SK-N-SH (cell line): Measurements from ENCODE around the gene SPNS1. TPM values are rescaled to one million over a fixed set of nuclear protein-coding genes. Genes with fewer than 3 reads are reported as not detected.

ENCODE experiments used
- CTCF ChIA-PET: fragments of 300-600, 350-600 bp; formaldehyde crosslinking; extraction: SDS; loops from one replicate; lab custom pipeline; 2021; lab: Yijun Ruan, JAX
- POLR2A ChIA-PET: fragments of 350-600 bp; sonication (Branson Sonifier 250); formaldehyde crosslinking; extraction: SDS; loops from one replicate; lab custom pipeline; 2020; ENCODE audit warnings: antibody characterized with exemption, inconsistent platforms; lab: Yijun Ruan, JAX
- DNase-seq: peaks from one replicate; pipeline ENCODE4 v3.0.0; 2012
- H2AFZ ChIP-seq: fragments of 200-600 bp; sonication (generic); 2 replicates; pipeline ENCODE4 v1.8.1; 2016; ENCODE audit warnings: antibody characterized with exemption, mild to moderate bottlenecking, low read depth
- H3F3A ChIP-seq: fragments of 200-600 bp; sonication (generic); replicated peaks from 2 replicates; pipeline ENCODE3; 2016; ENCODE audit warnings: antibody characterized with exemption, mild to moderate bottlenecking; ENCODE audit not compliant: insufficient read depth
- H3K27ac ChIP-seq, 2 experiments: fragments of 200-500 bp in 1 of 2; fragments of 200-600 bp in 1 of 2; sonication (Bioruptor generic) in 1 of 2; sonication (generic), shearing (Covaris generic) in 1 of 2; 2 replicates each; pipeline versions ENCODE4 v1.5.1 to v1.6.1; 2014 to 2016; ENCODE audit warnings: low read depth in 2 of 2, inconsistent platforms in 1 of 2, low read length in 1 of 2, mild to moderate bottlenecking in 1 of 2, mixed read lengths in 1 of 2
- H3K27me3 ChIP-seq: fragments of 200-600 bp; sonication (generic), shearing (Covaris generic); 2 replicates; pipeline ENCODE4 v1.6.1; 2016; ENCODE audit warnings: mixed run types; ENCODE audit not compliant: insufficient read depth
- H3K36me3 ChIP-seq, 2 experiments: fragments of 200-500 bp in 1 of 2; fragments of 200-600 bp in 1 of 2; sonication (Bioruptor generic) in 1 of 2; sonication (generic) in 1 of 2; replicated peaks in 1 of 2; 2 replicates each; pipeline versions ENCODE3 to v1.5.1; 2014 to 2016; ENCODE audit warnings: low read length in 1 of 2, mild to moderate bottlenecking in 1 of 2; ENCODE audit not compliant: insufficient read depth in 2 of 2, control insufficient read depth in 1 of 2
- H3K4me1 ChIP-seq, 2 experiments: fragments of 200-500 bp in 1 of 2; fragments of 200-600 bp in 1 of 2; sonication (Bioruptor generic) in 1 of 2; sonication (generic), shearing (Covaris generic) in 1 of 2; 2 replicates each; pipeline versions ENCODE4 v1.5.1 to v1.6.1; 2014 to 2016; ENCODE audit warnings: low read depth in 1 of 2, low read length in 1 of 2, mixed run types in 1 of 2; ENCODE audit not compliant: insufficient read depth in 2 of 2, control insufficient read depth in 1 of 2
- H3K4me2 ChIP-seq: fragments of 200-600 bp; sonication (generic), shearing (Covaris generic); 2 replicates; pipeline ENCODE4 v1.6.1; 2017; ENCODE audit warnings: mixed run types
- H3K4me3 ChIP-seq, 2 experiments: fragments of 200-500 bp in 1 of 2; fragments of 200-600 bp in 1 of 2; sonication (Bioruptor generic) in 1 of 2; sonication (generic), shearing (Covaris generic) in 1 of 2; 2 replicates each; pipeline versions ENCODE4 v1.5.1 to v1.8.1; 2014 to 2016; ENCODE audit warnings: low read depth in 2 of 2, inconsistent platforms in 1 of 2, low read length in 1 of 2, mild to moderate bottlenecking in 1 of 2, mixed read lengths in 1 of 2, moderate library complexity in 1 of 2
- H3K79me2 ChIP-seq: fragments of 200-600 bp; sonication (generic); 2 replicates; pipeline ENCODE4 v1.8.1; 2017; ENCODE audit warnings: mild to moderate bottlenecking; ENCODE audit not compliant: insufficient read depth
- H3K9ac ChIP-seq: fragments of 200-600 bp; sonication (generic); 2 replicates; pipeline ENCODE4 v1.6.1; 2017; ENCODE audit warnings: mixed run types
- H3K9me2 ChIP-seq: fragments of 200-600 bp; sonication (generic); 2 replicates; pipeline ENCODE4 v1.6.1; 2017; ENCODE audit warnings: mixed run types
- H3K9me3 ChIP-seq: fragments of 200-600 bp; sonication (generic); 2 replicates; pipeline ENCODE4 v1.6.1; 2017; ENCODE audit warnings: mixed run types, mild to moderate bottlenecking, moderate library complexity
- H4K20me1 ChIP-seq: fragments of 200-600 bp; sonication (generic); 2 replicates; pipeline ENCODE4 v1.6.1; 2017; ENCODE audit warnings: mild to moderate bottlenecking, mixed run types; ENCODE audit not compliant: insufficient read depth
- RAD21 ChIP-seq: IDR thresholded peaks from 2 replicates; pipeline ENCODE4 v1.6.1; 2012; ENCODE audit warnings: mild to moderate bottlenecking, low read length
- WGBS: methylation state at CpG from one replicate; pipeline ENCODE4 v1.1.6; 2017; ENCODE audit warnings: low lambda C conversion rate; 5-methylcytosine and 5-hydroxymethylcytosine counted together
- polyA plus RNA-seq, 3 experiments: library from polyadenylated mRNA; depleted of rRNA; stranded (reverse); fragments of >200 nt; gene quantifications; 2 replicates each; pipeline ENCODE4 v1.2.3, GENCODE V29; 2012

The SPNS1 gene
- polyA plus RNA-seq, 1 of the 3 experiments (the other 2 are of a cell fraction): 41.1 TPM

DNA sequence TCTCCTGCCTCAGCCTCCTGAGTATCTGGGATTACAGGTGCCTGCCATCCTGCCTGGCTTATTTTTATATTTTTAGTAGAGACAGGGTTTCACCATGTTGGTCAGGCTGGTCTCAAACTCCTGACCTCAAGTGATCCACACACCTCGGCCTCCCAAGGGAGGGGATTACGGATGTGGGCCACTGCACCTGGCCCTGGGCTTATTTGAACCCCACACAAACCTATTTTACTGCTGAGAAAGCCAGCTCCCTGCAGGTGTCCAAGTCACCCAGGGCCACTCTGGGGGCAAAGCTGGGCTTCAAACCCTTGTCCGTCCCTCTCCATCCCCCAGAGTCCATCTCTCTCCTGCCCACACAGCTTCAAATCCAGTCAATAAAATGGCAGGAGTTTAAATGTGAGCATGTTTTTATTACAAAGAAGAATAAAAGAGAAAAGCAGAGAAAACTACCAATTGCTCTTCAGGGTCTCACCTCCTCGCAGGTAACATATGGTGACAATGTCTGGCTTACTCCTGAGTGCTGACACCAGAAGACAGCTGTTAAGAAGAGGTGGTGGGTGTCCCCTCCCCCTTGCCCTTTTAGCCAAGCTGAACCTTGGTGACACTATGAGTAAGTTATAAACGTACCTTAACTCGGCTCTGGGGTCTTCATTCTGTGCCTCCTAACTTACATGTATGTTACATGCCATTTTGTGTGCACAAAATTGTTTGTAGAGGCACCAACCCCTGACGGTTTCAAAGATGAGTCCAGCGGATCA, 55.7 kb downstream of the SPNS1 start:
- no peaks in the 10 kb centered on the region for H3F3A ChIP-seq
- 84% methylated on average over 8 of the region's 8 CpGs for WGBS
- H3K36me3 ChIP-seq: no peaks in the 10 kb centered on the region
- no peak overlapping the region for H3K4me2 ChIP-seq
- CTCF ChIA-PET: no interaction called here
- no peak overlapping the region for H3K4me3 ChIP-seq
- no peaks in the 10 kb centered on the region for H3K79me2 ChIP-seq
- no peak for TF ChIP-seq RAD21
- H2AFZ ChIP-seq: no peak overlapping the region
- H3K9me2 ChIP-seq: no peaks in the 10 kb centered on the region
- H3K27ac ChIP-seq: no peak overlapping the region; a peak in 1 of 4 replicates
- H4K20me1 ChIP-seq: no peaks in the 10 kb centered on the region
- no peaks in the 10 kb centered on the region for H3K9me3 ChIP-seq
- no peak overlapping the region for H3K9ac ChIP-seq
- no peak for DNase-seq
- POLR2A ChIA-PET: no interaction called here
- H3K4me1 ChIP-seq: no peaks in the 10 kb centered on the region; a peak in 1 of 4 replicates
- no peaks in the 10 kb centered on the region; the same call in 1 of the 2 replicates for H3K27me3 ChIP-seq

Other genes with a start within 250 kb of the SPNS1 start
- gene NPIPB9, start 223.0 kb upstream of the SPNS1 start, polyA plus RNA-seq (2012; rRNA removed): 0.74 and 0.84 TPM in 2 replicates
- 21.5 and 39.2 TPM in 2 replicates for gene ATXN2L, start 151.8 kb upstream of the SPNS1 start, polyA plus RNA-seq (2012; rRNA removed)
- gene TUFM, start 128.4 kb upstream of the SPNS1 start, polyA plus RNA-seq (2012; rRNA removed): 300 and 358 TPM in 2 replicates
- 59.8 and 71.1 TPM in 2 replicates for gene SH2B1, start 110.9 kb upstream of the SPNS1 start, polyA plus RNA-seq (2012; rRNA removed)
- 3.0 and 3.3 TPM in 2 replicates for gene ATP2A1, start 96.3 kb upstream of the SPNS1 start, polyA plus RNA-seq (2012; rRNA removed)
- 35.6 and 46.1 TPM in 2 replicates for gene RABEP2, start 49.5 kb upstream of the SPNS1 start, polyA plus RNA-seq (2012; rRNA removed)
- not detected in 2 replicates for gene CD19, start 42.8 kb upstream of the SPNS1 start, polyA plus RNA-seq (2012; rRNA removed)
- gene NFATC2IP, start 23.8 kb upstream of the SPNS1 start, polyA plus RNA-seq (2012; rRNA removed): 41.9 and 56.1 TPM in 2 replicates
- 8.0 and 8.6 TPM in 2 replicates for gene LAT, start 10.3 kb downstream of the SPNS1 start, polyA plus RNA-seq (2012; rRNA removed)